ENCODE results near the gene PKHD1.
"Not testable (repeated sequence)": the region's sequence is repeated elsewhere in the genome, so short reads cannot be mapped to it uniquely, and the experiment has no call there.

Gene PKHD1

DNA sequence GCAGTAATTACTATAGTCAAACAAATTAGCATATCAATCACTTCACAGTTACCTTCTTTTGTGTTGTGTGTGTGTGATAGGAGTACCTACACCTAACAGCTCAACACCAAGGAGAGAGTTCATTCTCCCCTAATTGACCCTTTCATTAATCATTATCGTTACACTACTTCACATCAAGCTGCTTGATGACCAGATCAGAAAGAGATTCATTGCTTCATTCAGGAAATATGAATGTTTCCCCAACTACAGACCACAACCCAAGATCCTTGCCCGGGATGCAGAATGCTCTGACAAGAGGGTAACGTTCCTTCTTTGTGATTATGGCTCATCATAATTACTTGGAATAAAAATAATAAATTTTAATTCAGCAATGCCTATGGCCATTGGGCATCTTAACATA lies 132.7 kb downstream of the PKHD1 start:
- no peaks in the 10 kb centered on the region for H3K36me3 ChIP-seq (ENCODE audit: control insufficient read depth, insufficient read depth, low read length)
- no peaks in the 10 kb centered on the region for H3K9me3 ChIP-seq (ENCODE audit: control insufficient read depth, insufficient read depth, low read depth, low read length)
- H3K9ac ChIP-seq (ENCODE audit: low read length), result no peak overlapping the region
- no peaks in the 10 kb centered on the region for H3K27me3 ChIP-seq (ENCODE audit: control insufficient read depth, insufficient read depth, low read length)
- H3K4me1 ChIP-seq (ENCODE audit: control insufficient read depth, insufficient read depth, low read length), result no peaks in the 10 kb centered on the region
- no peak overlapping the region for H3K27ac ChIP-seq (ENCODE audit: low read depth, low read length)
- H3K4me3 ChIP-seq (ENCODE audit: low read depth, low read length), result no peak overlapping the region

GRCh38 chr6:51953246-51953645 lies 134.2 kb downstream of the PKHD1 start:
- Histone ChIP-seq H3K9me3 (ENCODE audit: control insufficient read depth, insufficient read depth, low read depth, low read length) (no peaks in the 10 kb centered on the region), H3K9ac (ENCODE audit: low read length) (no peak overlapping the region), H3K27ac (ENCODE audit: low read depth, low read length) (no peak overlapping the region), H3K36me3 (ENCODE audit: control insufficient read depth, insufficient read depth, low read length) (no peaks in the 10 kb centered on the region), H3K4me3 (ENCODE audit: low read depth, low read length) (no peak overlapping the region), H3K4me1 (ENCODE audit: control insufficient read depth, insufficient read depth, low read length) (no peaks in the 10 kb centered on the region), H3K27me3 (ENCODE audit: control insufficient read depth, insufficient read depth, low read length) (no peaks in the 10 kb centered on the region)

GRCh38 chr6:51951924-51952323 lies 135.5 kb downstream of the PKHD1 start:
- Histone ChIP-seq H3K9ac (ENCODE audit: low read length) (no peak overlapping the region), H3K9me3 (ENCODE audit: control insufficient read depth, insufficient read depth, low read depth, low read length) (no peaks in the 10 kb centered on the region), H3K4me3 (ENCODE audit: low read depth, low read length) (no peak overlapping the region), H3K27me3 (ENCODE audit: control insufficient read depth, insufficient read depth, low read length) (no peaks in the 10 kb centered on the region), H3K4me1 (ENCODE audit: control insufficient read depth, insufficient read depth, low read length) (no peaks in the 10 kb centered on the region), H3K36me3 (ENCODE audit: control insufficient read depth, insufficient read depth, low read length) (no peaks in the 10 kb centered on the region), H3K27ac (ENCODE audit: low read depth, low read length) (no peak overlapping the region)

GRCh38 chr6:51949526-51949925 lies 137.9 kb downstream of the PKHD1 start:
- H3K9ac ChIP-seq (ENCODE audit: low read length), result no peak overlapping the region
- H3K4me3 ChIP-seq (ENCODE audit: low read depth, low read length), result no peak overlapping the region
- no peaks in the 10 kb centered on the region for H3K36me3 ChIP-seq (ENCODE audit: control insufficient read depth, insufficient read depth, low read length)
- no peaks in the 10 kb centered on the region for H3K9me3 ChIP-seq (ENCODE audit: control insufficient read depth, insufficient read depth, low read depth, low read length)
- no peaks in the 10 kb centered on the region for H3K4me1 ChIP-seq (ENCODE audit: control insufficient read depth, insufficient read depth, low read length)
- H3K27ac ChIP-seq (ENCODE audit: low read depth, low read length), result no peak overlapping the region
- H3K27me3 ChIP-seq (ENCODE audit: control insufficient read depth, insufficient read depth, low read length), result no peaks in the 10 kb centered on the region

DNA sequence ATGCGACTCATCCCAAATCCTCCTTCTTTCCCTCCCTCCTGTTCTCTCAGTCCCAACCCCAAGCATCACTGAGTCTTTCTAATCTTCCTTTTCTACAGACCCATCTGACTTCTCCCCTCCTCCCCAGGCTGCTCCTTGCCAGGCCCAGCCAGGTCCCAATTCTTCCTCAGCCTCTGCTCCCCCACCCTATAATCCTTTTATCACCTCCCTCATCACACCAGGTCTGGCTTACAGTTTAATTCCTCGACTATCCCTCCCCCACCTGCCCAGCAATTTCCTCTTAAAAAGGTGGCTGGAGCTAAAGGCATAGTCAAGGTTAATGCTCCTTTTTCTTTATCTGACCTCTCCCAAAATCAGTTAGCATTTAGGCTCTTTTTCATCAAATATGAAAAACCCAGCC lies 147.7 kb downstream of the PKHD1 start:
- H3K4me1 ChIP-seq (ENCODE audit: control insufficient read depth, insufficient read depth, low read length); H3K27me3 ChIP-seq (ENCODE audit: control insufficient read depth, insufficient read depth, low read length); H3K27ac ChIP-seq (ENCODE audit: low read depth, low read length); H3K36me3 ChIP-seq (ENCODE audit: control insufficient read depth, insufficient read depth, low read length); H3K9me3 ChIP-seq (ENCODE audit: control insufficient read depth, insufficient read depth, low read depth, low read length); H3K4me3 ChIP-seq (ENCODE audit: low read depth, low read length); H3K9ac ChIP-seq (ENCODE audit: low read length): not testable (repeated sequence)

DNA sequence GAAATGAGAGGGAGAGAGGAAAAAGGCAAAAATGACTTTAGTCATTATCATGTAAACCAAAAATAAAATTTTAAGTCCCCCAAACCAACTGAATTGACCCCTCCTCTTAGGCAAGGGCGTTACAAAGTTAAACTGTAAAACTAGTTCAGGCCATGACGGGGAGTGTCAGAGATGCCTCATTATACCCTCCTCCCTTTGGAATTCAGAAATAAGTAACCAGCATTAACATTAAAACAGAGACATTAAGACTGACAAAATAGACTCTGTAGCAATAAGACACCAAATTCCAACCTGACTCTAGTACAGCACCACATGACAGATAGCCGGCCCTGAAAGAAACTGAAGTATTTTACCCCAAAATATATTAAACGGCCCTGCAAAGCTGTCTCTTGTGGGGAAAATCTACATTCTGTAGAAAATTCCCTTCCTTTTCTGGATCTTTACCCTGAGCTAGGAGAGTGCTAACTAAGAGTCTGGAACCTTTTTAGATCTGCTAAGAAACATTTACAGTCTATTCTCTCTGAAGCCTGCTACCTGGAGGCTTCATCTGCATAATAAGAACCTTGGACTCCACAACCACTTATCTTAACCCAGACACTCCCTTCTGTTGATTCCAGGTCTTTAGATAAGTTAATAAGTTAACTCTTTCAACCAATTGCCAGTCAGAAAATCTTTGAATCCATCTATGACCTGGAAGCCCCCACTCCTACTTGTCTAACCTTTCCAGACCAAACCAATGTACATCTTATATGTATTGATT lies 150.7 kb downstream of the PKHD1 start:
- Histone ChIP-seq H3K4me3 (ENCODE audit: low read depth, low read length) (no peak overlapping the region; the same call in 1 of the 2 replicates), H3K27me3 (ENCODE audit: control insufficient read depth, insufficient read depth, low read length) (no peaks in the 10 kb centered on the region), H3K27ac (ENCODE audit: low read depth, low read length) (peak overlapping the region; percentile 34; the same call in 1 of the 2 replicates), H3K4me1 (ENCODE audit: control insufficient read depth, insufficient read depth, low read length) (0 out of 2 replicates have a peak, but pooled peaks cover 12% of the 10 kb centered on the region), H3K36me3 (ENCODE audit: control insufficient read depth, insufficient read depth, low read length) (no peaks in the 10 kb centered on the region), H3K9ac (ENCODE audit: low read length) (no peak overlapping the region), H3K9me3 (ENCODE audit: control insufficient read depth, insufficient read depth, low read depth, low read length) (no peaks in the 10 kb centered on the region)

DNA sequence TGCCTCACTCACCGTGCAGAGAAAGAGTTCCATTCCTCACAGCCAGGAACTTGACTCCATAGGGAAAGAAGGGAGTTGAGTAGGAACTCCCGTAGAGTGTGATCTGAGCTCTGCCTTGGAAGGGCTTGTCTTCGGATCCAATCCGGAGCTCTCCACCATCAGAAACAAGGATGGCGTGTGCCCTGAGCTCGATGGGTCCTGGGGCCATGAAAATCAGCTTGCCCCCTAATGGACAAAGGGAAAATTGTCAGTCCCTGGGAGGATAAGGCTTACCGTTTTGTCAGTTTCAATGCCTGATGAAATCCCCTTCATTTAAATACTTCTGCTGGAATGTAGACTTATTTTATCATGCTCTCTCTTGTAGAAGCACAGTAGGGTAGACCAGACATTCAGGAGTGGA lies 153.3 kb downstream of the PKHD1 start:
- no peaks in the 10 kb centered on the region for H3K9me3 ChIP-seq (ENCODE audit: control insufficient read depth, insufficient read depth, low read depth, low read length)
- no peak overlapping the region for H3K4me3 ChIP-seq (ENCODE audit: low read depth, low read length)
- H3K36me3 ChIP-seq (ENCODE audit: control insufficient read depth, insufficient read depth, low read length), result no peaks in the 10 kb centered on the region
- no peak overlapping the region for H3K27ac ChIP-seq (ENCODE audit: low read depth, low read length)
- no peak overlapping the region for H3K9ac ChIP-seq (ENCODE audit: low read length)
- H3K4me1 ChIP-seq (ENCODE audit: control insufficient read depth, insufficient read depth, low read length), result 0 out of 2 replicates have a peak, but pooled peaks cover 12% of the 10 kb centered on the region
- H3K27me3 ChIP-seq (ENCODE audit: control insufficient read depth, insufficient read depth, low read length), result no peaks in the 10 kb centered on the region

- Histone ChIP-seq H3K4me3 (ENCODE audit: low read depth, low read length) (no peak overlapping the region), H3K36me3 (ENCODE audit: control insufficient read depth, insufficient read depth, low read length) (no peaks in the 10 kb centered on the region), H3K4me1 (ENCODE audit: control insufficient read depth, insufficient read depth, low read length) (0 out of 2 replicates have a peak, but pooled peaks cover 12% of the 10 kb centered on the region), H3K27ac (ENCODE audit: low read depth, low read length) (no peak overlapping the region), H3K9ac (ENCODE audit: low read length) (no peak overlapping the region), H3K27me3 (ENCODE audit: control insufficient read depth, insufficient read depth, low read length) (no peaks in the 10 kb centered on the region), H3K9me3 (ENCODE audit: control insufficient read depth, insufficient read depth, low read depth, low read length) (no peaks in the 10 kb centered on the region)
Measured at GRCh38 chr6:51932956-51933355, 154.5 kb downstream of the PKHD1 start.

DNA sequence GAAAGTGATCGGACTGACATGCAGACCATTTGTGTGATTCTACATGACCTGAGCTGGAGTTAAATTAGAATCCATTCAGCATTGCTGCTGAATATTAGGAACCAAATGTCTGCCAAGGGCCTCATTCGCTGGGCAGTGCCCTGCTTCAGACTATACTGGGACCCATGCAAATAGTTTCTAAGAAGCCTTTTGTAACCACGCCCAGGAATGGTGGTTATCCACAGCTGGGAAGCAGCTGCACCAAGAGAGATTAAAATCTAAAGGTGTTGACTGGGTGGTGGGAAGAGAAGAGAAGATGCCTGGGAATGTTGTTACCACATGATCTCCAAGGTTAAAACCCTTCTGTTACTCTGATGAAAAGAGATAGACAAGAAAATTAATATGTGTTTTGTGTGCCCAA lies 156.8 kb downstream of the PKHD1 start:
- H3K4me1 ChIP-seq (ENCODE audit: control insufficient read depth, insufficient read depth, low read length), result 0 out of 2 replicates have a peak, but pooled peaks cover 11% of the 10 kb centered on the region
- H3K27me3 ChIP-seq (ENCODE audit: control insufficient read depth, insufficient read depth, low read length), result no peaks in the 10 kb centered on the region
- H3K9me3 ChIP-seq (ENCODE audit: control insufficient read depth, insufficient read depth, low read depth, low read length), result no peaks in the 10 kb centered on the region
- no peak overlapping the region for H3K9ac ChIP-seq (ENCODE audit: low read length)
- H3K4me3 ChIP-seq (ENCODE audit: low read depth, low read length), result no peak overlapping the region
- H3K36me3 ChIP-seq (ENCODE audit: control insufficient read depth, insufficient read depth, low read length), result no peaks in the 10 kb centered on the region
- H3K27ac ChIP-seq (ENCODE audit: low read depth, low read length), result no peak overlapping the region

DNA sequence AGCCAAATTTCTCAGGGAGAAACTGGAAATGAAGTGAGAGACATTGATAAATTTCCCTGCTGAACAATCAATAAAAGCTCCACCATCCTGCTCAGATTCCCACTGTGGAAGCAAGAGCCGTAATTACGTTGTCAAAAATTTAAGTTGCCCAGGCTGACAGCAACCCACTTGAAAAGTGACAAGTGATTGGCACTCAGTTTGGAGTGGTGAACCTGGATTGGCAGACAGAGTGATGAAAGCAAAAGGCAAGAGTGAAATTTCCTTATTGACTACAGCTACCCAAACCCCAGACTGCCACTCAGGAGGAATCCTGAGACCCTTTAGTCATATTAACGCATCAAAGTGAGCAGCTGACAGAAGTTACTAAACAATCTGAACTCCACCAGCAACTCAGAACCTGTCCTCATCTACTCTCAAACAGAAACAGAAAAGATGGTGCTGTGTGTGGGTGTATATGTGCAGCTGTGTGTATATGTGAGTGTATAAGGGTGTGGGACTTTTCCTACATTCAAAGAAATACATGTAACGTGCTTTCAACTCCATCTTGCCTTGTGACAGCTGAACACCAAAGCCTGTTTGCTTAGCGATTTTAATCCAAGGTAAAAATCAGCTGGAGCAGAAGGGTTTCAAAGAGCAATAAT lies 157.4 kb downstream of the PKHD1 start:
- Histone ChIP-seq H3K27ac (ENCODE audit: low read depth, low read length) (no peak overlapping the region), H3K9ac (ENCODE audit: low read length) (no peak overlapping the region), H3K27me3 (ENCODE audit: control insufficient read depth, insufficient read depth, low read length) (no peaks in the 10 kb centered on the region), H3K4me1 (ENCODE audit: control insufficient read depth, insufficient read depth, low read length) (0 out of 2 replicates have a peak, but pooled peaks cover 11% of the 10 kb centered on the region), H3K4me3 (ENCODE audit: low read depth, low read length) (no peak overlapping the region), H3K9me3 (ENCODE audit: control insufficient read depth, insufficient read depth, low read depth, low read length) (peaks cover 2% of the 10 kb centered on the region), H3K36me3 (ENCODE audit: control insufficient read depth, insufficient read depth, low read length) (no peaks in the 10 kb centered on the region)

DNA sequence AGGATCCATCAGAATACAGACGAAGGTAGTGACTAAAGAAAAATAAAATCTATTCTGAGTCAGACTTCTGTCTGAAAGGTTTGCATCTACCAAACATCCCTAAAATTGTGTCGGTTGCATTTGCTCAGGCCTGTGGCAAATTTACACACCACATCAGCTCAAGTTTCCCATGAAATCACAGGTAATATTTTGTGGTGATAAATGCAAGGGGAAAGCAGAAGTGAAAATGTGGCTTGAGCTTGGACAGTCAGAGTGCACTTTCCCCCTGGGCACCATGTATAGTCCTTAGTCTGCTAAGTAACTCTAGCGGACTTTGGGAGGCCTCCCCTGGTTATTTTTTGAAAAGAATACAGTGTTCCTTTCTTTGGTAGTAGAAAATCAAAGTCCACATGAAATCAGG lies 159.1 kb downstream of the PKHD1 start:
- H3K9me3 ChIP-seq (ENCODE audit: control insufficient read depth, insufficient read depth, low read depth, low read length), result peaks cover 12% of the 10 kb centered on the region
- no peak overlapping the region for H3K27ac ChIP-seq (ENCODE audit: low read depth, low read length)
- H3K4me3 ChIP-seq (ENCODE audit: low read depth, low read length), result no peak overlapping the region
- H3K4me1 ChIP-seq (ENCODE audit: control insufficient read depth, insufficient read depth, low read length), result 0 out of 2 replicates have a peak, but pooled peaks cover 8% of the 10 kb centered on the region
- H3K27me3 ChIP-seq (ENCODE audit: control insufficient read depth, insufficient read depth, low read length), result no peaks in the 10 kb centered on the region
- no peaks in the 10 kb centered on the region for H3K36me3 ChIP-seq (ENCODE audit: control insufficient read depth, insufficient read depth, low read length)
- no peak overlapping the region for H3K9ac ChIP-seq (ENCODE audit: low read length)

Measured in HUES6 (cell line).